NCI-H2171 (cell line): ENCODE results near the gene PITHD1.
"Not testable (repeated sequence)": the region's sequence is repeated elsewhere in the genome, so short reads cannot be mapped to it uniquely, and the experiment has no call there.

Source experiments
- DNase-seq: peaks from one replicate; lab custom pipeline; 2025; lab: John Stamatoyannopoulos, UW

The PITHD1 gene

DNA sequence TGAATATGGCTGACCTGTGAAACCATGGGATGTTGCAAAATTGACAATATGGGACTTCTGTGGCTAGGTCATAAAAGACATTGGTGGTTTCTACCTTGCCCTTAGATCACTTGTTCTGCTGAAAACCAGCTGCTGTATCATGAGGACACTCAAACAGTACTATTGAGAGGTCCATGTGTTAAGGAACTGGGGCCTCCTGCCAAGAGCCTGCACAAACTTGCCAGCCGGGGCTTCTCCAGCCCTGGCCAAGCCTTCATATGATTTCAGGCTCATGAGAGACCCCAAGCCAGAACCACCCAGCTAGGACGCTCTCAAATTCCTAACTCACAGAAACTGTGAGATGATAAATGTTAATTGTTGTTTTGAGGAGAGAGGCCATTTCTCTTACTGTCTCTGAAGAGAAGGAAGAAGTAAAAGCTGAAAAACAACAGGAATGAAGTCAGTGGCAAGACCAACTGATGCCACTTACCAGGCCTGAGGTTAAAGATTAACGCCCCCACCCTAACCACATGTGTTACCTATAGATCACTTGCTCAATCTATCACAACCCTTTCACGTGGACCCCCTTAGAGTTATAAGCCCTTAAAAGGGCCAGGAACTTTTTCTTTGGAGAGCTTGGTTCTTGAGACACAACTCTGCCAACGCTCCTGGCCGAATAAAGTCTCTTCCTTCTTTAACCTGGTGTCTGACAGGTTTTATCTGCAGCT, 3.9 kb upstream of the PITHD1 start:
- DNase-seq, result no peak

DNA sequence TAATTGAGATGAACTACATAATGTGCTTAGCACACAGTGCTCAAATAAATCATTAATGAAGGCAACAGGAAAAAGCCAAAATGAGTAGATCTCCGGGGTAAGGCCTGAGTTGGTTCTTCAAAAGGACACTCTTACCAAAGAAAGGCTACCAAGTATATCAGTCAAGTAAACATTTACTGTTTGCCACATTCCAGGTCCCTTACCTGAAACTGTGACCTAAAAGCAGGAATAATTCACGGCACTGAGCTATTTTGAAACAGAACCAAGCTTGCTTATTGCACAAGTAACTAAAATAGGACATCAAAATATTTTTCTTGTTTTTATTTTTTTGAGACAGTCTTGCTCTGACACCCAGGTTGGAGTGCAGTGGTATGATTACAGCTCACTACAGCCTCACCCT, 2.0 kb upstream of the PITHD1 start:
- DNase-seq, result no peak

DNA sequence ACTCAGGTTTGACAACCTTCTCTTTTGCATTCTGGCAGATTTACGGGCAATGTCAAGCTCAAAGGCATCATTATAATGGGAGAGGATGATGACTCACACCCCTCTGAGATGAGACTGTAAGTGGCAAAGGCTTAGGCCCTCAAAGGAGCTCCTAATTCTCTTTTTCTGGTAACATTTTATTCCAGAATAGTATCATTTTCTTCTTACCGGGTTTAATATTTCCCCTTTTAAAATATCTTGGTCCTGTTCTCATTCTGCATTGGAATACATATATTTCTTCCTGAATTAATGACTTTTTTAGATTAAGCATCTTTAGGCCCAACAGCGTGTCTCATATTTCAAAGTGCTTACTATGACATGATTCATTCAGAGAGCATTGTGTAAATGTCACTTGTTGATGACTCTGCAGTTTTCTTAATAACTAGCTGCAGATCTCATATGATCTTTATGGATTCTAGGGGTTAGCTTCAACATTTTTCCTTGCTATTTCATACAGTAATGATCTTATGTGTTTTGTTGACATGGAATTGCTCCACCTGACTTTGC, 1.7 kb downstream of the PITHD1 start:
- no peak for DNase-seq

DNA sequence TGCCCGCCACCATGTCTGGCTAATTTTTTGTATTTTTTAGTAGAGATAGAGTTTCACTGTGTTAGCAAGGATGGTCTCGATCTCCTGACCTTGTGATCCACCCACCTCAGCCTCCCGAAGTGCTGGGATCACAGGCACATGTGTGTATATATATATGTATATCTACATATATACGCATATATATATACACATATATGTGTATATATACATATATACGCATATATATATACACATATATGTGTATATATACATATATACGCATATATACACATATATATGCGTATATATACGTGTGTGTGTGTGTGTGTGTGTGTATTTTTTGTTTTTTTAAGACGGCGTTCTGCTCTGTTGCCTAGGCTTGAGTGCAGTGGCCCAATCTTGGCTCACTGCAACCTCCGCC, 4.9 kb downstream of the PITHD1 start:
- not testable (repeated sequence) for DNase-seq

DNA sequence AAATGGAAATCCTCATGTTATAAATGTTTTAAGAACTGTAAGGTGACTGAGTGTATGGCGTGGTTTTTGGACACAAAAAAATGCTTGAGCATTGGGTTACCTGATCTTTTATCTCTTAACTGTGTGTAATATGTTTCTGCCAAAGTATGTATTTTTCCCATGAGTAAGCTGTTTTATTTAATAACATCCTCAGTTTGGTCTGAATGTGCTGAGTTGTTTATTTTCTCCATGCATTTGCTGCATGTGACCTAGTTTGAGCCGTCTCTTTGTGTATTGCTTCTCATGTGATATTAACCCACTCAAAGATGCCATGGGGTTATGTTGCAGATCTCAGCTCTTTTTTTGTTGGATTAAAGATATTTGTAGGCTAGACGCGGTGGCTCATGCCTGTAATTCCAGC, 6.6 kb downstream of the PITHD1 start:
- DNase-seq, result no peak

DNA sequence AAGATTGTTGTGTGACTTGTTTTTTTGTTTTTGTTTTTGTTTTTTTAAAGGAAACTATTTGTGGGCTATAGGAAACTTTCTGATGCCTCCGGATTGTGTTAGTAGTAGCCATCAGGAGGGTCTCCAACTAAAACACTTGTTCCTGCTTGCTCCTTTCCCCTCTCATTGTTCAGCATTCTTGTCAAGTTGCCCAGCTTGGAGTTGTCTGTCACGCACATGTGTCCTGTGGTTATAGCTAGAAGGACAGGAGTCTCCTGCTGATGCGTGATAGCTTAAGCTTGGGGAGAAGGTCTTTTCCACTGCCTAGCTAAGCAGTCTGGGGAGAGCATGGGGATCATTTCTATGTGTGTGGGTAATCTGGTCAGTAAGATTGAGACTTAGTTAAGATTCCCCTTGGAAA, 9.5 kb downstream of the PITHD1 start:
- DNase-seq, result no peak

DNA sequence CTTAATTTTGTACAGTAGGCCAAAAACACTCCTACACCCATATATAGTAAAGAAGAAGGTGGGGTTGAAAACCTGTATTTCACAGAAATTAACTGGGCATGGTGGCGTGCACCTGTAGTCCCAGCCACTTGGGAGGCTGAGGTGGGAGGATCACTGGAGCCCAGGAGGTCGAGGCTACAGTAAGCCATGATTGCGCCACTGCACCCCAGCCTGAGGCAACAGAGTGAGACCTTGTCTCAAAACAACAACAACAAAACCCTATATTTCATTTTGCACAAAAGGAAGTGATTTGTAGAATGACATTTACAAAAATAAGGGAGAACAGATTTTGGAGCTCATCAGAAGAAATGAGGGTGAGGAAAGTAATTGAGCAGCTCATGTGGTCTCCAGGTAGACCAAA, 10.5 kb downstream of the PITHD1 start:
- DNase-seq, result no peak

DNA sequence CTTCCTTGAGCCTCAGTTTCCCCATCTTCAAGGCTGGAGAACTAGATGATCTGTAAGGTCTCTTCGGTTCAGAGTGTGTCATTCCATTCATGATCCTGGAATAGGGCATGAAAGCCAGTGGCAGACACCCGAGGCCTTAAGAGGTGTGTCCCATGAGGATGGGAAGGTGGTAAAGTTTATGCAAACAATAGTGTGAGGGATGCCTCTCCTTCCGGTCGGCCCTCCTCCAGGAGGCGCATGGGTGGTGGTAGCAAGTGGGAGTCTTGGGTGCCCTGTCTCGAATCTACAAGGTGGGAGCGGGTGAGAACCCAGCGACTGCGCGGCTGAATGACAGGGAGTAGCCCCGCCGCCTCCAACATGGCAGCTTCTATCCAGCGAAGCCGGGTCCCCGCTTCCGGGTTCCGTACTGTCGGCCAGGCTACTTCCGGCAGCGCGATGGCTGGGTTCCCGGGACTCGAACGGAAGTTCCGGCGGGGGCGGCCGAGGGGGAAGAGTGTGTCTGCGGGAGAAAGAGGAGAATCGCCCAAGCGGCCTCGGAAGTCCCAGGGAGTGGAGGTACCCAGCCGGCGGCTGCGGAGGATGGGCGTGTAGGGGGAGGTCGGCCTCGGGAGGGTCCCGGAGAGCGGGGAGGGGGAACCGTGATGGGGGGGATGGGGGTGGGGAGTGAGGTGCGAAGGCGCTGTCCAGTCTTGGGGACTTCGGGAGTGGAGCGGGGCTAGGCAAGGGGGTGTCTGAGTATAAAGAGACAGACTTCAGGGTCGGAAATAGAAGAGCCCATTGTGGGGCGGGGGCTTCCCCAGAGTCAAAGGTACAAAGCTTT, 12.7 kb downstream of the PITHD1 start, which contains the start of gene LYPLA2:
LYPLA2 (plus strand) TSS at position 450 of the 820 bp plus-strand sequence. CDS start 1,538 bp downstream, outside the sequence.
- peak; percentile 95 for DNase-seq

DNA sequence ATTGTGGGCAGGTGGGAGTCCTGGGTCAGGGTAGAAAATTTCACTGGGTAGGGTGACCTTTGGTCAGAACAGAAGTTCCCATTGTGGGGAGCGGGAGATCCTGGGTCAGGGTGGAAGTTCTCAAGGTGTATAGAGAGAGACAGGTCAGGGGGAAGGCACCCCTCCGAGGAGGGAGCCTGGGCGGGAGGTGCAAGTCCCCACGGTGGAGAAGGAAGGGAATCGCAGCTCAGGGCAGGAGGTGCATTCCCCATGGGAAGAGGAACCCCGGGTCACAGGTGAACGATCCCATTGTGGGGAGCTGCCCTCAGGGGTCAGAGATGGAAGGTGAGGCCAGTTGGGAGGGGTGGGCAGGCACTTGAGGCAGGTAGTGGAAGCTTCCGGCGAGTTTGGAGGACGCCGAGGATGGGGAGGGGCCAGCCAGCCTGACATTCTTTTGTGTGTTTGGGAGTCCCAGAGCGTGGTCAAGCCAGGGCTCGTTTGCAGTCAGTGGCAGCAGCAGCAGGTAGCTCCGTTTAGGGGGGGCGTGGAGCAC, 13.4 kb downstream of the PITHD1 start:
- peak; percentile 53 for DNase-seq

DNA sequence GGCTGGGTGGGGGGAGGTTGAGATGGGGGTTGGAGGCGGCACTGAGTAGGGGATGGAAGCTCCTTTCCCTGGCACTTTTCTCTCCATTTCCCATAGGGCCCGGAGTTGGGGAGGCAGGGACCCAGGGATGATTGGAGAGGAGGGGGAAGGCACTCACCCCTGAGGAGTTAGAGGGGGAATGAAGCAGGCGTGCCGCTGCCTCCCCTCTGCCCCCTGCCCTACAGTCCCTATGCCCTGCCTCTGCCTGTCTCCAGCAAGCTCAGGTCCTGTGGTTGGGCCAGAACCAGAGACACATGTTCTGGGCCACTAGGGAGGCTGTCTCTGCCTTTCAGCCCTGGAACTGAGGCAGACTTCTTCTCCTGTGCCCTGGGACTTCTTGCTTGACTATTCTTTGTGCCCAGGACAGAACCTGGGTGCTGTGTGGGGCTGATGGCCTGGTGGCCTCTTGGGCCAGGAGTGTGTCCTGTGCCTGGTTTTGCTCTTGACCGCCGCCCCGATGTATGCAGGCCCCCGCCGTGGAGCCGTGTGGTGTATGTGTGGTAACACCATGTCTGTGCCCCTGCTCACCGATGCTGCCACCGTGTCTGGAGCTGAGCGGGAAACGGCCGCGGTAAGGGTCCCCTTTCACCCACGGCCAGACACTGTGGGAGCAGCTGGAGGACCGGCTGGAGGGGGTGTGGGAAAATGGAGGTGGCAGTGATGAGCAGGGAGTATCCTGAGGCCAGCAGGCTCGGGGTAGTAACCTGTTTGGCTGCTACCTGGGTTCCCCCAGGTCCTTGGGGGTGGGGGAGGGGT, 14.1 kb downstream of the PITHD1 start:
- DNase-seq, result no peak

DNA sequence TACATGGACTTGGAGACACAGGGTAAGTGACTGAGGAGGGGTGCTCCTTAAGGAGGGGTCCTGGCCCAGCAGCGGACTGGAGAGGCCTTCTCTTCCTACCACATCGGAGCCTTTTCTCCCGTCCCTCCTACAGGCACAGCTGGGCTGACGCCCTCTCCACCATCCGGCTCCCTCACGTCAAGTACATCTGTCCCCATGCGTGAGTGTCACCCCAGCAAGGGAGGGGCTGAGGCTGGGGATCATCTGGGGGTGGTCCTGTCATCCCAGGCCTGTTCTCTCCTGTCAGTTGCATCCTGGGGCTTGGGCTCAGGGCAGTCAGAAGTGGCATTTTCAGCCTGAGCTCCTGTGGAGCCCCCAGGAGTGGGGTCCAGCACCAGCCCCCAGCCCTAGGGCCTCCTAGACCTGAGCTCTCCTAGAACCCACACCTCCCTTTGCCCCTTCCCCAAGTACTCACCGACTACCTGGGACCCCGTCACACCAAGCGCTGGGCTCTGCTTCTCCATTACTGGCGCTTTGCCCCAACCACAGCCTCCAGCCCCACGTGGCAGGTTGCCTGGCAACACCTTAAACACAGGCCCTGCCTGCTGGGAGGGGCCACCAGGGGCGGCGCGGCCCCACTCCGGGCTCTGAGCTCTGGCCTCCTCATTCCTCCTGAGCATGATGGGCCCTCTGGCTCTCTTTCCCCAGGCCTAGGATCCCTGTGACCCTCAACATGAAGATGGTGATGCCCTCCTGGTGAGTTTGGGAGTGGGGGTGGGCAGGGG, 15.0 kb downstream of the PITHD1 start:
- no peak for DNase-seq

DNA sequence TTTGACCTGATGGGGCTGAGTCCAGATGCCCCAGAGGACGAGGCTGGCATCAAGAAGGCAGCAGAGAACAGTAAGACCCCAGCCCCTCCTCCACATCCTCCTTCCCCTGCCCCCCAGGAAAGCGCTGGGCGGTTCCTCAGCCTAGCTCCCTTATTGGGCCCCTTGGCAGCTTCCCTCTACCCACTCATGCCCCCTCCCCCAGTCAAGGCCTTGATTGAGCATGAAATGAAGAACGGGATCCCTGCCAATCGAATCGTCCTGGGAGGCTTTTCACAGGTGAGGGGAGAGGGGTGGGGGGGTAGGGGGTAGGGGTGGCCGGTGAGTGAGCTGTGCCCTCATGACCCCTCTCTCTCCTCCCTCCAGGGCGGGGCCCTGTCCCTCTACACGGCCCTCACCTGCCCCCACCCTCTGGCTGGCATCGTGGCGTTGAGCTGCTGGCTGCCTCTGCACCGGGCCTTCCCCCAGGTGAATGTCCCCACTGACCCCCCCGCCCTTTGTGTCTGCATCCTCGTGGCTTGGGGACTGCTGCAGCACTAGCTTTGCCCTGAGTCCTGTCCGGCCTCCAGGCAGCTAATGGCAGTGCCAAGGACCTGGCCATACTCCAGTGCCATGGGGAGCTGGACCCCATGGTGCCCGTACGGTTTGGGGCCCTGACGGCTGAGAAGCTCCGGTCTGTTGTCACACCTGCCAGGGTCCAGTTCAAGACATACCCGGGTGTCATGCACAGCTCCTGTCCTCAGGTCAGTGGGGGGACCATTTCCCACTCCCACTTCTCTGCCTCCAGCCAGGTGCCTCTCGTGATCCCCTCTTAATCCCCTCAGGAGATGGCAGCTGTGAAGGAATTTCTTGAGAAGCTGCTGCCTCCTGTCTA, 15.9 kb downstream of the PITHD1 start:
- DNase-seq, result no peak

DNA sequence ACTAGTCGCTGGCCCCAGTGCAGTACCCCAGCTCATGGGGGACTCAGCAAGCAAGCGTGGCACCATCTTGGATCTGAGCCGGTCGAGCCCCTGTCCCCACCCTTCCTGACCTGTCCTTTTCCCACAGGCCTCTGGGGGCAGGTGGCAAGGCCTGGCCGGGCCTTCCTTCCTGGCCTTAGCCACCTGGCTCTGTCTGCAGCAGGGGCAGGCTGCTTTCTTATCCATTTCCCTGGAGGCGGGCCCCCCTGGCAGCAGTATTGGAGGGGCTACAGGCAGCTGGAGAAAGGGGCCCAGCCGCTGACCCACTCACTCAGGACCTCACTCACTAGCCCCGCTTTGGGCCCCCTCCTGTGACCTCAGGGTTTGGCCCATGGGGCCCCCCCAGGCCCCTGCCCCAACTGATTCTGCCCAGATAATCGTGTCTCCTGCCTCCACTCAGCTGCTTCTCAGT, 16.5 kb downstream of the PITHD1 start:
- not testable (repeated sequence) for DNase-seq

DNA sequence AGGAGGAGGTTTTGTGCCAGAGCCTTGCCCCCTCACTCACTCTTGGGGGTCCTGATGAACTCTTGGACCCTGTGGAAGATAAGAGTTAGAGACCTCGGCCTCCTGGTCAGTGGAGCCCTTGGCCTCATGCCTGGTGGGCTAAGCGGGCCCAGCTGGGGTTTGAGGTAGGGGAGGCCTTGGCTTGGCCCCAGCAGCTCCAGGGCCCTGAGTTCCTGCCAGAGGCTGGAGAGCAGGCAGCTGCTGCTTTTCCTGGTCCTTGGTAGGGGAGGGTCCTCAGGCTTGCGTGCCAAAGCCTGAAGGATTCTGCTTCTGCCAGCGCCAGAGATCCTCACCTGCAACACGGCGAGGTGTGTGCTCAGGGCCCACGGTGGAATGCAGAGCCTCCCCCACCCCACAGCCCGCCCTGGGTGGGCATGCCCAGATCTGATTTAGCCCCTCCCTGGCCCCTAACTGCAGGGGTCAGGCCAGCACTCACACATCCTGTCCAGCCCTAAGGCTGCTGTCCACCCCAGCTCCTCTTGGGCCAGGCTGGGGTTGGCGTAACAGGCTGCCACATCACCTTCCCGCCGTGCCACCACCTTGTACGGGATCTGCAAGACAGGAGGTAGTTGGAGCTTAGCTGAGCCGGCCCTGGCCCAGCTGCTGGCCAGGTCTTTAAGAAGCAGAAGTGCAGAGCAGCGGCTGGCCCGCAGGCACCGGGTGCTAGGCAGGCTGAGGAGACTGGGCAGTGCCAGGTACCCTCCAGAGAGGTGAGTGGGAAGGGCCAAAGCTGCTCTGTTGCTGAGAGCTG, 17.7 kb downstream of the PITHD1 start:
- DNase-seq, result no peak

DNA sequence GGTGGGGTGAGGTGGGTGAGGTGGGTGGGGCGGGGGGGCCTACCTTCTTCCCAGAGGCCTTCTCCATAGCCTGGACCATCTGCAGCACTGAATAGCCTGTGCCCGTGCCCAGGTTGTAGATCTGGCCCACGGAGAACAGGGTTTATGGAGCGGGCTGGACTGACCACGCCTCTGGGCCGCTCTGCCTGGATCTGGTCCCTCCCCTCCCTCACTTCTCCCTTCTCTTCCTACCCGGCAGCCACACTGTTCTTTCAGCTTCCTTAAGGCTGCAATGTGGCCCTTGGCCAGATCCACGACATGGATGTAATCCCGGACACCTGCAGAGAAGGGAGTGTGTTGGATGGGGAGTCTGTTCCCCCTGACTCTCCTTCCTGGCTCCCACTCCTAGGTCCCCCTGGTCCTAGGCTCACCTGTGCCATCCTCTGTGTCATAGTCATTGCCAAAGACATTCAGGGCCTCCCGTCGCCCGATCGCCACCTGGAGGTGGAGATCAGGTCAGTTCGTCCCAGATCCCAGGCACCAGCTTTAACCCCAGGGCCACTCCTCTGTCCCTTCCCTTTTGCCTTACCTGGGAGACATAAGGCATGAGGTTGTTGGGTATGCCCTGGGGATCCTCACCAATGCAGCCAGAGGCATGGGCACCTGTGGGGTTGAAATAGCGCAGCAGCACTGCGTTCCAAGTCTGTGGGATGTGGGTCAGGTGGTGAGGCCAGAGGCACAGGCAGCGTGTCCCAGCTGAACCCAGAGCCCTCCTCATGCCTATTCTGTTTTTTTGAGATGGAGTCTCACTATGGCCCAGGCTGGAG, 18.5 kb downstream of the PITHD1 start:
- DNase-seq, result no peak

DNA sequence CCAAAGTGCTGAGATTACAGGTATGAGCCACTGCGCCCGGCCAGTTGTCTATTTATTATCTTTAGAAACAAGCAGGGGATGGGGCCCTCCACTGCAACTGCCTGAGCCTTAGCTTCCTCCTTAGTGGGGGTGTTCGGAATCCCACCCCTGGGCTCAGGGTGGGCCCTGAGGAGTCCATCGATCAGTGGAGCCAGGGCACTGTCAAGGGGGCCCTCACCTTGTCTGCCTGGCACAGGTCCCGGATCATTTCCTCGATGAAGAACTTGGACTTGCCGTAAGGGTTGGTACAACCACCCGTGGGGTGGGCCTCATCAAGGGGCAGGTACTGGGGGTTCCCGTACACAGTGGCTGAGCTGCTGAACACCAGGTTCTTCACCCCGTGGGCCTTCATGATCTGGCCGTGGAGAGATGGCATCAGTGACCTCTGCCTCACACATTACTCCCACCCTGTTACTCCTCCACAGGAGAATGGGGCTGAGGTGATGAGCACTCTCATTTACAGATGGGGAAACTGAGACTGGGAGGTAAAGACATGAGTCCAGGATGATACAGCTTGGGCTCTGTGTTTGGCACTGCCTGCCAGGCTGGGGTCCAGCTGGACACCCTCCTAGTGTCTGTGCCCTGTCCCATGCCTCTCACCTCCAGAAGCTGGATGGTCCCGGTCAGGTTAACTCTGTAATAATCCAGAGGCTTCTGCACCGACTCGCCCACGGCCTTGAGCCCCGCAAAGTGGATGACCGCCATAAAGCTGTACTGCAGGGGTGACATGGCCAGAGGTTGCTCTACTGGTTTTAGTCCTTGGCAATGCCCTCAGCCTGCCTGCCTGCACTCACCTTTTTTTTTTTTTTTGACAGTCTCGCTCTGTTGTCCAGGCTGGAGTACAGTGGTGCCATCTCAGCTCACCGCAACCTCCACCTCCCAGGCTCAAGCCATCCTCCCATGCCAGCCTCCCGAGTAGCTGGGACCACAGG, 19.5 kb downstream of the PITHD1 start:
- no peak for DNase-seq

DNA sequence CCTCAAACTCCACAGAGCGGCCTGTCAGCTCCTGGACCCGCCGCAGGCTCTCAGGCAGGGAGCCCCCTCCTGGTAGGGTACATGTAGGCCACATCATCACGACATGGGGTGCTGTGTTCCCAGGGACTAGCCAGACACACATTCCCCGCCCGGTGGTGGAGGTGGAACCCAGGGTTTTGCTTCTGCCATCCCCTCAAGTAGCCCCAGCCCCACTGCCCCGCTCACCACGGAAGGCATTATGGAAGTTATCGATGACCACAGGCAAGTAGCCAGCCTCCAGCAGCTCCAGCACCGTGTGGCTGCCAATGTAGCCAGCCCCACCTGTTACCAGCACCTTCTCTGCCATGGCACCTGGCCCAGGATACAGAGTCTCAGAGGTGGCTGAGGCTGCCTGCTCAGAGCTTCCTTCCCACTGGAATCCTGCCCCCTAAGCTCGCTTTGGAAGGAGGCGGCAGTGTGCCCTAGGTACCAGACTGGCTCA, 20.5 kb downstream of the PITHD1 start:
- no peak for DNase-seq
